ENCODE data around the gene HOXA4. TPM values are rescaled to one million over a fixed set of nuclear protein-coding genes. Genes with fewer than 3 reads are reported as not detected.

Gene HOXA4
- total and polyA plus RNA-seq, 3 donors from 2014 or later, result 1.7 to 3.4 (median 3.3) TPM

DNA sequence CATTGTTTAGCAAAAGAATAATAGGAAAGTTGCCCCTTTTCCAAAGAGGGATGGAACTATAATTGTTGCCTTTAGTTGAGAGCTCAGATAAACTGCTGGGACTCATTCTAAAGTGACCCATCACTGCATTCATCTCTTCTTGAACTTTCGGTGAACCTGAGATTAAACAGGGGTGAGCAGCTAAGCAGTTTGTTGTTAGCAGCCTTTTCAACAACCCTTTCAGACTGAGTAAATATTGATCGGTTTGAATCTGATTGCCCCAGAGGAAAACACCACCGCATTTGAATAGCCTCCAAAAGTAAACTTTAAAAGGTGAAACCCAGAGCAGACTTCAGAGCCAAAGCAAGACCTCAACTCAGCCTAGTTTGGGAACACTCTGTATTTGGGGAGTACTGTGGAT is 39.5 kb downstream of the HOXA4 start:
- Histone ChIP-seq H3K9me3 (no peaks in the 10 kb centered on the region), H3K4me1 (no peaks in the 10 kb centered on the region), H3K27me3 (no peaks in the 10 kb centered on the region), H3K4me3 (no peak overlapping the region), H3K27ac (no peak overlapping the region), H3K36me3 (ENCODE audit: low read depth, missing control alignments) (no peaks in the 10 kb centered on the region)
- intact Hi-C loops (cut with DNase I; ENCODE audit: low total_unique reads), result no loop called here
- WGBS, 2 donors, result 22 to 44% methylated on average over 3 of the region's 3 CpGs
- DNase-seq, result no peak
- TF ChIP-seq, protein P1, sequence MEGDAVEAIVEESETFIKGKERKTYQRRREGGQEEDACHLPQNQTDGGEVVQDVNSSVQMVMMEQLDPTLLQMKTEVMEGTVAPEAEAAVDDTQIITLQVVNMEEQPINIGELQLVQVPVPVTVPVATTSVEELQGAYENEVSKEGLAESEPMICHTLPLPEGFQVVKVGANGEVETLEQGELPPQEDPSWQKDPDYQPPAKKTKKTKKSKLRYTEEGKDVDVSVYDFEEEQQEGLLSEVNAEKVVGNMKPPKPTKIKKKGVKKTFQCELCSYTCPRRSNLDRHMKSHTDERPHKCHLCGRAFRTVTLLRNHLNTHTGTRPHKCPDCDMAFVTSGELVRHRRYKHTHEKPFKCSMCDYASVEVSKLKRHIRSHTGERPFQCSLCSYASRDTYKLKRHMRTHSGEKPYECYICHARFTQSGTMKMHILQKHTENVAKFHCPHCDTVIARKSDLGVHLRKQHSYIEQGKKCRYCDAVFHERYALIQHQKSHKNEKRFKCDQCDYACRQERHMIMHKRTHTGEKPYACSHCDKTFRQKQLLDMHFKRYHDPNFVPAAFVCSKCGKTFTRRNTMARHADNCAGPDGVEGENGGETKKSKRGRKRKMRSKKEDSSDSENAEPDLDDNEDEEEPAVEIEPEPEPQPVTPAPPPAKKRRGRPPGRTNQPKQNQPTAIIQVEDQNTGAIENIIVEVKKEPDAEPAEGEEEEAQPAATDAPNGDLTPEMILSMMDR (IDR thresholded peaks at IDR 0.05), result no peak
- TF ChIP-seq POLR2A (IDR thresholded peaks at IDR 0.05), result no peak

DNA sequence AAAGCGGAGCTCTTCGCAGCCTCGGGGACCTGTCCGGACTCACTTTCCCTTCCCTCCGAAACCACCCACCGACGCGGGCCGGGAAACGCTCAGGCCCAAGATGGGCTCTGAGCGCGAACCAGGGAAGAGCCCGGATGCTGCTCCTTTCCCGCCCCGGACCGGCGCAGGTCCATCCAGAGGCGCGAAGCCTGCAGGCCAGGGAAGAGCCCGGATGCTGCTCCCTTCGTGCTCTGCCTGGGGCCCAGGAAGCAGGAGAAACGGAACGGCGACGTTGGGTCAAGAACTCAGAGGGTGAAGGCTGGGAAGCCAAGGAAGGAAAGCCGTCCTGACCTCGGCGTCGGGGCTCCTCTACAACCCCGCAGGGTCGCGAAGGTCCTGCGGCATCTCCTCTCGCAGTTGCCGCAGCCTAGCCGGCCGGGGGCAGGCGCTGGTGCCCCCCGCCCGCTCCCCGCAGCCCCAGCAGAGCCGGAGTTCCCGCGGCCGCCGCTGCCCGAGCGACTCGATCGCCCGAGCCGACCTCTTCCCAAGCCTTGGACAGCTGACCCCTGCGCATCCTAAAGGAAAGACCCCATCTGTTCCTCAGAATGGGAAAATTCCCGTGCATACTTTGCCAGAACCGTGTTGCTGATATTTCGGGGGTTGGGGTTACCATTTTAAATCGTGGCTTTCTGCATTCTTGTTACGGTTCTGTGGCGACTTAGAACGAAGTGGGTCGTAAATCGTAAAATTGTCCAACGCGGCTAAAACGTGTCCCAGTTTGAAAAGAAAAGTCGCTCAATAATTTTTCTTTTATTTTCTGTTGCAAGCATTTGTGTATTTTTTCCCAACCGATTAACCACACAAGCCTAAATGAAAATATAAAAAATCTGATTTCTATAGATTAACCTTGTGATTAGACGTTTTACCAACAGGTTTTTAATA is 42.3 kb downstream of the HOXA4 start:
- peak overlapping the region; percentile 45 for H3K4me3 ChIP-seq
- H3K27me3 ChIP-seq, result no peaks in the 10 kb centered on the region
- intact Hi-C loops (cut with DNase I; ENCODE audit: low total_unique reads), result no loop called here
- no peaks in the 10 kb centered on the region for H3K4me1 ChIP-seq
- H3K27ac ChIP-seq, result peak overlapping the region in 1 of 2 donors; percentile 56
- H3K9me3 ChIP-seq, result no peaks in the 10 kb centered on the region
- H3K36me3 ChIP-seq (ENCODE audit: low read depth, missing control alignments), result no peaks in the 10 kb centered on the region
- peak; percentile 57 for DNase-seq
- TF ChIP-seq, protein P1 (IDR thresholded peaks at IDR 0.05), result no peak
- TF ChIP-seq POLR2A (IDR thresholded peaks at IDR 0.05), result no peak
- 11 to 12% methylated on average over 40 to 68 of the region's 68 CpGs for WGBS, 2 donors

DNA sequence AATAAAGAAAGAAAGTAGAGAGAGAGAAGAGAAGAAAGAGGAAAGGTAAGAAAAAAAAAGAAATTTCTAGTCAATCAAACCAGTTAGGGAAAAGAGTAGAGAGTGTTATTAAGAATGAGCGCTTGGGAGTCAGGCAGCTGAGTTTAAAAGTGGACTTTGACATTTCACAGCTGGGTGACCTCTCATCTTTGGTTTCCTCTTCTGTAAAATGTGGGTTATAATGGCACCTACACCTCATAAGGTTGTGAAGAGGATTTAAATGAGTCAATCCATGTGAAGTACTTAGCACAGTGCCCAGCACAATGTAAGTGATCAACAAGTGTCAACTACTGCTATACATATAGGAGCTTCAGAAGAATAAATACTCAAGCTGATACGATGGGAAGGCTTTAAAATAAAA is 46.9 kb downstream of the HOXA4 start:
- H3K4me1 ChIP-seq, result no peaks in the 10 kb centered on the region
- intact Hi-C loops (cut with DNase I; ENCODE audit: low total_unique reads), result no loop called here
- no peak overlapping the region for H3K27ac ChIP-seq
- no peak overlapping the region for H3K4me3 ChIP-seq
- DNase-seq, result no peak
- 87 to 89% methylated on average over 2 of the region's 2 CpGs for WGBS, 2 donors
- no peaks in the 10 kb centered on the region for H3K9me3 ChIP-seq
- H3K36me3 ChIP-seq (ENCODE audit: low read depth, missing control alignments), result no peaks in the 10 kb centered on the region
- H3K27me3 ChIP-seq, result no peaks in the 10 kb centered on the region
- no peak for TF ChIP-seq POLR2A (IDR thresholded peaks at IDR 0.05)
- TF ChIP-seq, protein P1 (IDR thresholded peaks at IDR 0.05), result no peak

DNA sequence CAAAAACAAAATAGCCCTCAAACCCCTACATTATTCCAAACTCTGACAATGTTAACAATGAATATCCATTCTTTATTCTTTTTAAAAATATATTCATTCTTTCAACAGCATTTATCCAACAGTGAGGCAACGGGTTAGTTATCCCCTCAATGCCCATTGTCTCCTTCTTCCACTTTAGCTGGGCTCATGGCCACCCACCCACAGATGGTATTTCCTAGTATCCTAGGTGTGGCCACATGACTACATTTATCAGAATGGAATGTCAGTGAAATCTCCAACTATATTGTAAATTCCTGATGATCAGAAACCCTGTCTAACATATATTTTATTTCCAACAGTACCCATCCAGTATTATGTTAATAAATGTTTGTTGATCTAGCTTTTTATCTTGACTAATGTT is 48.4 kb downstream of the HOXA4 start:
- Histone ChIP-seq H3K9me3 (no peaks in the 10 kb centered on the region), H3K4me3 (no peak overlapping the region), H3K36me3 (ENCODE audit: low read depth, missing control alignments) (no peaks in the 10 kb centered on the region), H3K4me1 (no peaks in the 10 kb centered on the region), H3K27ac (no peak overlapping the region), H3K27me3 (no peaks in the 10 kb centered on the region)
- TF ChIP-seq, protein P1 (IDR thresholded peaks at IDR 0.05), result no peak
- WGBS, 2 donors, result 91 to 95% methylated on average over 1 of the region's 1 CpG
- no peak for DNase-seq
- intact Hi-C loops (cut with DNase I; ENCODE audit: low total_unique reads), result no loop called here
